Small intestine (tissue), 7 donors: ENCODE results near the gene EFL1. TPM values are rescaled to one million over a fixed set of nuclear protein-coding genes. Genes with fewer than 3 reads are reported as not detected.
"Not testable (repeated sequence)": the region's sequence is repeated elsewhere in the genome, so short reads cannot be mapped to it uniquely, and the experiment has no call there.

ENCODE experiments used
- DNase-seq, 2 donors: peaks; one replicate each; pipeline versions ENCODE4 v3.0.0 to v3.0.0-alpha.2; 2013
- FAIRE-seq: peaks from 2 replicates; lab custom pipeline; 2012; peaks lifted over from hg19 to GRCh38; lab: Jason Lieb, UNC
- H3K27ac ChIP-seq, 3 donors: one replicate each; pipeline ENCODE4 v1.5.1; 2013; ENCODE audit warnings: low read length in 2 of 3, mild to moderate bottlenecking in 2 of 3, control low read depth in 1 of 3, inconsistent platforms in 1 of 3, low read depth in 1 of 3, moderate library complexity in 1 of 3
- H3K27me3 ChIP-seq, 3 donors: one replicate each; pipeline ENCODE4 v1.6.1; 2013; ENCODE audit warnings: low read length in 3 of 3, inconsistent platforms in 1 of 3; ENCODE audit not compliant: control insufficient read depth in 3 of 3, insufficient read depth in 3 of 3
- H3K36me3 ChIP-seq, 3 donors: one replicate each; pipeline ENCODE4 v1.6.1; 2013; ENCODE audit warnings: low read length in 3 of 3, inconsistent platforms in 1 of 3, low read depth in 1 of 3, mild to moderate bottlenecking in 1 of 3, moderate library complexity in 1 of 3; ENCODE audit not compliant: control insufficient read depth in 3 of 3, insufficient read depth in 2 of 3
- H3K4me1 ChIP-seq, 3 donors: one replicate each; pipeline ENCODE4 v1.6.1; 2013; ENCODE audit warnings: low read length in 2 of 3, inconsistent platforms in 1 of 3, low read depth in 1 of 3, mild to moderate bottlenecking in 1 of 3, moderate library complexity in 1 of 3; ENCODE audit not compliant: control insufficient read depth in 3 of 3, insufficient read depth in 2 of 3
- H3K4me3 ChIP-seq, 3 donors: one replicate each; pipeline ENCODE4 v1.5.1; 2013; ENCODE audit warnings: low read length in 3 of 3, control low read depth in 1 of 3, inconsistent platforms in 1 of 3, low read depth in 1 of 3, mild to moderate bottlenecking in 1 of 3, moderate library complexity in 1 of 3
- H3K9me3 ChIP-seq, 2 donors: one replicate each; pipeline ENCODE4 v1.6.1; 2013; ENCODE audit warnings: low read depth in 1 of 2, low read length in 1 of 2; ENCODE audit not compliant: control insufficient read depth in 2 of 2, insufficient read depth in 1 of 2
- WGBS, 3 donors: extraction: QIAGEN DNeasy Blood & Tissue Kit; methylation state at CpG; one replicate each; pipeline ENCODE4 v1.1.7; 2013; 5-methylcytosine and 5-hydroxymethylcytosine counted together
- polyA plus RNA-seq, 4 donors: library from polyadenylated mRNA; stranded (reverse) in 3 of 4; unstranded in 1 of 4; fragments of 200-250 nt in 3 of 4; fragments of 120-200 nt in 1 of 4; gene quantifications; one replicate each; pipeline versions ENCODE4 v1.2.1 to v1.2.3, GENCODE V29; 2013
- donor health status: healthy with polysubstance abuse.
- donor health status: control.
- donor health status: control.
- donor health status: Bipolar disorder and iron deficiency.
- donor health status: healthy.

Gene EFL1
- polyA plus RNA-seq, 4 donors = 11.6 to 25.2 (median 13.4) TPM

GRCh38 chr15:82294061-82294690 is 31.6 kb upstream of the EFL1 start:
- no peak for DNase-seq

GRCh38 chr15:82292271-82292670 is 29.7 kb upstream of the EFL1 start:
- H3K9me3 ChIP-seq = no peaks in the 10 kb centered on the region
- 76 to 83% (median 81%) methylated on average over 5 of the region's 5 CpGs for WGBS, 3 donors
- H3K4me3 ChIP-seq = no peak overlapping the region
- no peaks in the 10 kb centered on the region for H3K27me3 ChIP-seq
- no peaks in the 10 kb centered on the region for H3K36me3 ChIP-seq
- no peak for DNase-seq
- no peak for FAIRE-seq
- no peak overlapping the region for H3K27ac ChIP-seq
- no peaks in the 10 kb centered on the region for H3K4me1 ChIP-seq

More at GRCh38 chr15:82294061-82294690, 31.6 kb upstream of the EFL1 start:
- Histone ChIP-seq H3K4me1 (no peaks in the 10 kb centered on the region), H3K9me3 (no peaks in the 10 kb centered on the region), H3K36me3 (no peaks in the 10 kb centered on the region), H3K4me3 (no peak overlapping the region), H3K27me3 (no peaks in the 10 kb centered on the region), H3K27ac (no peak overlapping the region)
- 64 to 78% (median 78%) methylated on average over 11 of the region's 11 CpGs for WGBS, 3 donors
- no peak for FAIRE-seq

- not testable (repeated sequence) for FAIRE-seq
Measured at GRCh38 chr15:82288202-82288601, 25.7 kb upstream of the EFL1 start.

GRCh38 chr15:82286475-82286874 is 23.9 kb upstream of the EFL1 start:
- H3K27ac ChIP-seq, H3K27me3 ChIP-seq, H3K4me3 ChIP-seq, H3K9me3 ChIP-seq, DNase-seq, H3K36me3 ChIP-seq, H3K4me1 ChIP-seq, FAIRE-seq: not testable (repeated sequence)
- WGBS, 3 donors = 63 to 76% (median 63%) methylated on average over 4 of the region's 4 CpGs

More at GRCh38 chr15:82288202-82288601, 25.7 kb upstream of the EFL1 start:
- H3K4me3 ChIP-seq, H3K27me3 ChIP-seq, H3K36me3 ChIP-seq, H3K9me3 ChIP-seq, H3K27ac ChIP-seq, H3K4me1 ChIP-seq, DNase-seq: not testable (repeated sequence)
- 87 to 97% (median 92%) methylated on average over 2 of the region's 2 CpGs for WGBS, 3 donors

- not testable (repeated sequence) for H3K27me3 ChIP-seq, FAIRE-seq, H3K4me1 ChIP-seq, H3K4me3 ChIP-seq, H3K9me3 ChIP-seq, H3K27ac ChIP-seq, H3K36me3 ChIP-seq, DNase-seq
- WGBS, 3 donors = 29 to 97% (median 58%) methylated on average over 1 of the region's 2 CpGs
Measured at GRCh38 chr15:82284381-82284780, 21.8 kb upstream of the EFL1 start.

GRCh38 chr15:82282386-82282785 is 19.9 kb upstream of the EFL1 start:
- not testable (repeated sequence) for H3K4me3 ChIP-seq, H3K9me3 ChIP-seq, H3K27me3 ChIP-seq, H3K27ac ChIP-seq, H3K36me3 ChIP-seq, H3K4me1 ChIP-seq, FAIRE-seq, DNase-seq
- WGBS, 3 donors = 86 to 90% (median 90%) methylated on average over 4 of the region's 4 CpGs

- not testable (repeated sequence) for H3K9me3 ChIP-seq, H3K27ac ChIP-seq, FAIRE-seq
Measured at GRCh38 chr15:82281276-82281675, 18.7 kb upstream of the EFL1 start.

GRCh38 chr15:82275410-82275809 is 12.9 kb upstream of the EFL1 start:
- peaks cover 0 to 2% of the 10 kb centered on the region in 2 donors for H3K9me3 ChIP-seq
- no peak for DNase-seq
- FAIRE-seq = no peak

More at GRCh38 chr15:82281276-82281675, 18.7 kb upstream of the EFL1 start:
- not testable (repeated sequence) for H3K36me3 ChIP-seq, H3K4me1 ChIP-seq, DNase-seq, H3K27me3 ChIP-seq, H3K4me3 ChIP-seq

GRCh38 chr15:82272154-82272553 is 9.6 kb upstream of the EFL1 start:
- WGBS, 3 donors = 74 to 83% (median 77%) methylated on average over 2 of the region's 2 CpGs
- Histone ChIP-seq H3K4me1 (no peaks in the 10 kb centered on the region), H3K27ac (no peak overlapping the region), H3K27me3 (no peaks in the 10 kb centered on the region), H3K4me3 (no peak overlapping the region), H3K9me3 (no peaks in the 10 kb centered on the region), H3K36me3 (peaks cover 0 to 2% (median 0%) of the 10 kb centered on the region in 3 donors)
- FAIRE-seq (no peak), DNase-seq (no peak)

More at GRCh38 chr15:82275410-82275809, 12.9 kb upstream of the EFL1 start:
- Histone ChIP-seq H3K4me1 (no peaks in the 10 kb centered on the region), H3K27me3 (no peaks in the 10 kb centered on the region), H3K27ac (no peak overlapping the region), H3K36me3 (peaks cover 0 to 2% (median 0%) of the 10 kb centered on the region in 3 donors), H3K4me3 (no peak overlapping the region)
